Testis (tissue), 2 donors: ENCODE data around the gene ARHGDIB.

Source experiments
- POLR2A ChIP-seq: fragments of 450-650 bp; IDR thresholded peaks from one replicate; pipeline ENCODE4 v1.6.1; 2017; ENCODE audit warnings: antibody characterized with exemption, mild to moderate bottlenecking, moderate library complexity
- TF ChIP-seq, protein P1 (sequence below), 3 experiments: fragments of 450-650 bp in 2 of 3; fragments of 200-600 bp in 1 of 3; sonication (generic) in 1 of 3; IDR thresholded peaks; one replicate each; pipeline ENCODE4 v1.5.1; 2016 to 2019; ENCODE audit warnings: antibody characterized with exemption in 3 of 3, mild to moderate bottlenecking in 2 of 3, moderate library complexity in 1 of 3

DNA sequence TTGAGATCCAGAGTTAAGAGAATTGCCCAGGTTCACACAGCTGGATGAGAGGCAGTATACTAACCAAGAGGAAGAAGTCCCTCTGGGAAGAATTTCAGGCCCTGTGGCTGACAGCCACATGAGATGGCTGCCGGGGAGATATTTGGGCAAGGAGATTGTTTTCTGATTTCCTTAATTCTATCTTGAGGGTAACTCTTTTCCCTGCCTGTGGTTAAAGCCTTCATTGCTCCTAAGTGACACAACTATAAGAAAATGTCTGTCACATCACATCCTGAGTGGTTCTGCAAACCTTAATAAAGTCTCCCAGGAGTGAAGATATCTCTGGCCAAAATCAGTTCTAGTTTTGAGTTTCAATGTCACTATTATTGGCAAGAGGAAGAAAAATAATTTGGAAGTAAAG is 9.6 kb downstream of the ARHGDIB start:
- no peak for TF ChIP-seq POLR2A
- TF ChIP-seq, protein P1, sequence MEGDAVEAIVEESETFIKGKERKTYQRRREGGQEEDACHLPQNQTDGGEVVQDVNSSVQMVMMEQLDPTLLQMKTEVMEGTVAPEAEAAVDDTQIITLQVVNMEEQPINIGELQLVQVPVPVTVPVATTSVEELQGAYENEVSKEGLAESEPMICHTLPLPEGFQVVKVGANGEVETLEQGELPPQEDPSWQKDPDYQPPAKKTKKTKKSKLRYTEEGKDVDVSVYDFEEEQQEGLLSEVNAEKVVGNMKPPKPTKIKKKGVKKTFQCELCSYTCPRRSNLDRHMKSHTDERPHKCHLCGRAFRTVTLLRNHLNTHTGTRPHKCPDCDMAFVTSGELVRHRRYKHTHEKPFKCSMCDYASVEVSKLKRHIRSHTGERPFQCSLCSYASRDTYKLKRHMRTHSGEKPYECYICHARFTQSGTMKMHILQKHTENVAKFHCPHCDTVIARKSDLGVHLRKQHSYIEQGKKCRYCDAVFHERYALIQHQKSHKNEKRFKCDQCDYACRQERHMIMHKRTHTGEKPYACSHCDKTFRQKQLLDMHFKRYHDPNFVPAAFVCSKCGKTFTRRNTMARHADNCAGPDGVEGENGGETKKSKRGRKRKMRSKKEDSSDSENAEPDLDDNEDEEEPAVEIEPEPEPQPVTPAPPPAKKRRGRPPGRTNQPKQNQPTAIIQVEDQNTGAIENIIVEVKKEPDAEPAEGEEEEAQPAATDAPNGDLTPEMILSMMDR (IDR thresholded peaks at IDR 0.05): no peak
